ENCODE results near the gene GABARAP. TPM values are rescaled to one million over a fixed set of nuclear protein-coding genes. Genes with fewer than 3 reads are reported as not detected.

Gene GABARAP
- total and polyA plus RNA-seq, 2 of the 13 experiments (the other 11 are each of a cell fraction or from before 2014, with no cell fraction given): 161 to 310 TPM

DNA sequence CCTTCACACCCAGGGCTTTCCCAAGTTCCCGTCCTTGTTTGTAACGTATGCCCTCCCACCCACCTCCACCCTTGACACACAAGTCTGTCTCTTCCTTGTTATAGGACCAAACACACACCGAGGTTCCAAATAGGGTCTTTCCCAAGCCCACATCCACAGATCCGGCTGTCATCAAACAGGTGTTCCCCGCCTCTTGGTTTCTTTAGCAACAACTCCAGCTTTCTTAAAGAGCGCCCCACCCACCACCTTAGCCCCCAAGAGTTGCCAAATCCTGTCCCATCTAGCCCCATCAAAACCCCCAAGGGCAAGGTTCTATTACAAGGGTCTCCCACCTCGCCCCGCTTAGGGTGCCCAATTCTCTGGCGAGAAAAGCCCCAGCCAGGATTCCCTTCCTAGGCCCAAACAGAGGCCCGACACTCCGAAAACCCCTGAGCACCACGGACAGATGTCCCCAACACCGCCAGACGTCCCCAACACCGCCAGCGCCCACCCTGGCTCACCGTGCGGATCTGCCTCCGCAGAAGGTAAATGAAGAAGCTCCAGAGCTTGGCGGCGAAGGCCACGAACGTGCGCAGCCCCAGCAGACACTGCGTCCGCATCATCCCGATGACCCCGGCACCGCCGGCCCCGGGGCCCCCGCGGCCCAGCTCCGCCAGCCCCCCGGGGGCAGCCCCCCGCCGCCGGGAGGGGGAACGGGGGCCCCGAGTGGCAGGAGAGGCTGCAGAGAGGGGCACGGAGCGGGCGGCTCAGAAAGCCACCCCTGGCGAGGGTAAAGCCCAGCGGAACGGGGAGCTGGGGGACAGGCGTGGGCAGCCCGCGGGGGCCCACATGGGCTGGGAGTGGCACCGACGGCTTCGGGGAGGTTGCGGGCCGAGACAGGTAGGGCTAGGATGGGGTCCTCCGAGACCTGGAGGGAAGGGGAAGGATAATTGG lies 8.7 kb upstream of the GABARAP start (continued):
- TF ChIP-seq, protein P1, sequence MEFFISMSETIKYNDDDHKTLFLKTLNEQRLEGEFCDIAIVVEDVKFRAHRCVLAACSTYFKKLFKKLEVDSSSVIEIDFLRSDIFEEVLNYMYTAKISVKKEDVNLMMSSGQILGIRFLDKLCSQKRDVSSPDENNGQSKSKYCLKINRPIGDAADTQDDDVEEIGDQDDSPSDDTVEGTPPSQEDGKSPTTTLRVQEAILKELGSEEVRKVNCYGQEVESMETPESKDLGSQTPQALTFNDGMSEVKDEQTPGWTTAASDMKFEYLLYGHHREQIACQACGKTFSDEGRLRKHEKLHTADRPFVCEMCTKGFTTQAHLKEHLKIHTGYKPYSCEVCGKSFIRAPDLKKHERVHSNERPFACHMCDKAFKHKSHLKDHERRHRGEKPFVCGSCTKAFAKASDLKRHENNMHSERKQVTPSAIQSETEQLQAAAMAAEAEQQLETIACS (CRISPR knock-in tag; IDR thresholded peaks at IDR 0.05): no peak
- no peak for TF ChIP-seq BRF2 (CRISPR knock-in tag; IDR thresholded peaks at IDR 0.05)
- no peak for TF ChIP-seq GTF3A (CRISPR knock-in tag; conservative IDR thresholded peaks at IDR 0.05)

- no TSS peak for BruUV-seq (replicated peaks)
- Histone ChIP-seq H3K27me3 (ENCODE audit: control insufficient read depth in 1 of 2, insufficient read depth in 2 of 2, low read length in 2 of 2) (peaks cover 0 to 2% of the 10 kb centered on the region in 2 experiments; a peak in 1 of 5 replicates), H3K4me1 (ENCODE audit: insufficient read depth, low read length) (peaks cover 38% of the 10 kb centered on the region), H3K36me3 (replicated peaks in 1 of 2; ENCODE audit: control insufficient read depth in 1 of 2, insufficient read depth in 2 of 2, low read length in 2 of 2) (peaks cover 9 to 25% of the 10 kb centered on the region in 2 experiments; a peak in 4 of 5 replicates), H3K9me3 (ENCODE audit: low read length) (no peaks in the 10 kb centered on the region), H2AFZ (ENCODE audit: low read length) (no peak overlapping the region), H3K9ac (ENCODE audit: insufficient read depth, low read depth, low read length) (peak overlapping the region; percentile 96), H3K79me2 (ENCODE audit: insufficient read depth, low read length) (peaks cover 56% of the 10 kb centered on the region), H3K27ac (ENCODE audit: extremely low read length, insufficient read depth, low read length) (peak overlapping the region; percentile 99), H3K4me3 (replicated peaks in 1 of 3; ENCODE audit: insufficient read depth in 1 of 3, low read depth in 2 of 3, low read length in 3 of 3) (peak overlapping the region; percentile 95 to 99 (median 96); a peak in 5 of 6 replicates), H4K20me1 (ENCODE audit: insufficient read depth, low read length) (no peaks in the 10 kb centered on the region), H3K4me2 (ENCODE audit: low read depth, low read length) (peak overlapping the region; percentile 90)
- CTCF ChIA-PET (ENCODE audit: low intra/inter-chr PET ratio, low total read pairs): no interaction called here
- TF ChIP-seq FOXM1 (CRISPR knock-in tag; IDR thresholded peaks at IDR 0.05): no peak
- TF ChIP-seq, protein P2, sequence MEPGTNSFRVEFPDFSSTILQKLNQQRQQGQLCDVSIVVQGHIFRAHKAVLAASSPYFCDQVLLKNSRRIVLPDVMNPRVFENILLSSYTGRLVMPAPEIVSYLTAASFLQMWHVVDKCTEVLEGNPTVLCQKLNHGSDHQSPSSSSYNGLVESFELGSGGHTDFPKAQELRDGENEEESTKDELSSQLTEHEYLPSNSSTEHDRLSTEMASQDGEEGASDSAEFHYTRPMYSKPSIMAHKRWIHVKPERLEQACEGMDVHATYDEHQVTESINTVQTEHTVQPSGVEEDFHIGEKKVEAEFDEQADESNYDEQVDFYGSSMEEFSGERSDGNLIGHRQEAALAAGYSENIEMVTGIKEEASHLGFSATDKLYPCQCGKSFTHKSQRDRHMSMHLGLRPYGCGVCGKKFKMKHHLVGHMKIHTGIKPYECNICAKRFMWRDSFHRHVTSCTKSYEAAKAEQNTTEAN (CRISPR knock-in tag; conservative IDR thresholded peaks at IDR 0.05): no peak
- TF ChIP-seq LRRFIP1 (CRISPR knock-in tag; conservative IDR thresholded peaks at IDR 0.05): no peak
- peak; percentile 25; the same call in 1 of the 2 replicates for TF ChIP-seq TBX2 (CRISPR knock-in tag; IDR thresholded peaks at IDR 0.05; ENCODE audit: borderline replicate concordance)
- TF ChIP-seq ZNF20 (CRISPR knock-in tag; IDR thresholded peaks at IDR 0.05): no peak
- peak; percentile 41; the same call in 1 of the 2 replicates for TF ChIP-seq ZBTB38 (CRISPR knock-in tag; IDR thresholded peaks at IDR 0.05)
- 0 out of 2 replicates have a peak, but pooled peaks have one; percentile 16 for TF ChIP-seq SAP130 (CRISPR knock-in tag; IDR thresholded peaks at IDR 0.05; ENCODE audit: low read depth)
- TF ChIP-seq JUND (CRISPR knock-in tag; IDR thresholded peaks at IDR 0.05): no peak
- peak; percentile 91 for TF ChIP-seq ZBTB33 (CRISPR knock-in tag; IDR thresholded peaks at IDR 0.05)
- no peak for FAIRE-seq
- 90% methylated on average over 7 of the region's 7 CpGs for WGBS (ENCODE audit: low lambda C conversion rate)
- intact Hi-C loops (cut with micrococcal nuclease; ENCODE audit: unreplicated experiment) (no loop called here), in situ Hi-C loops (cut with HindIII; ENCODE audit: extremely low pct_ligation_motif_present, low pct_unique_long_range_greater_than_20kb) (no loop called here)
- POLR2A ChIA-PET: interaction anchor here (1.4 to 2.6 kb wide), 5 partner anchors 8 to 32 kb away, joined by 4 to 34 read pairs (median 5); partner anchors contain the start of genes DVL2, GABARAP, PHF23 and SLC2A4
- ATAC-seq: no peak
- DNase-seq (ENCODE audit: low spot score): no peak
These were observed 7.6 kb upstream of the GABARAP start for GRCh38 chr17:7249830-7250229.
